ENCODE data around the gene LRATD1. TPM values are rescaled to one million over a fixed set of nuclear protein-coding genes. Genes with fewer than 3 reads are reported as not detected.

The LRATD1 gene
- total RNA-seq, 1 experiment from 2014 or later: 0.31 TPM

DNA sequence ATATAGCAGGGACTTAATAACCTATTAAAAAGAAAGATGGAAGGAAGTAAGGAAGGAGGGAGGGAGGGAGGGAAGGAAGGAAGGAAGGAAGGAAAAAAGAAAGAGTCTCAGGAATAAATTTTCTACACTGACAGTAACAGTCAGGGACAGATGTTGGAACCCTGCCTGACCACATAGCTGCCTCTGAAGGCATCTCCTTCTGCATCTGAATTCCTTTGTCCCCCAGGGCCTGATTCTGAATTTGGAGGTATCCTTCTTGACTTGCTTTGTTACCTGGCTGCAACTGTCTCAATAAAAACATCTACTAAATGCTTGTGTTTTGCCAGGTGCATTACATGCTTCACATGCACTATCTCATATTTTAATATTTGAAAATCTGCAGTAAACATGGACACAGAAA is 17.4 kb upstream of the LRATD1 start:
- Mint-ChIP-seq H3K9me3 (no peaks in the 10 kb centered on the region), H3K27ac (no peak overlapping the region), H3K4me1 (peaks cover 0 to 4% of the 10 kb centered on the region in 2 experiments; a peak in 2 of 4 replicates), H3K4me3 (no peak overlapping the region), H3K27me3 (ENCODE audit: low read depth) (no peaks in the 10 kb centered on the region), H3K36me3 (ENCODE audit: insufficient read depth in 1 of 3, low read depth in 3 of 3) (no peaks in the 10 kb centered on the region)
- no peaks in the 10 kb centered on the region for H3K4me1 ChIP-seq (ENCODE audit: insufficient read depth, low read length)
- H2BK15ac ChIP-seq (ENCODE audit: low read depth, low read length): no peak overlapping the region
- H4K5ac ChIP-seq (ENCODE audit: insufficient read length, low read depth, low read length): no peak overlapping the region
- H3K14ac ChIP-seq (ENCODE audit: insufficient read depth, low read length): no peak overlapping the region
- H3K79me1 ChIP-seq (ENCODE audit: insufficient read depth, low read depth, low read length, poor library complexity, severe bottlenecking): no peaks in the 10 kb centered on the region
- H3K27ac ChIP-seq (ENCODE audit: insufficient read length, low read depth, low read length): no peak overlapping the region
- no peak overlapping the region for H3K4me2 ChIP-seq (ENCODE audit: insufficient read depth, insufficient read length, low read length)
- H2BK120ac ChIP-seq (ENCODE audit: low read depth, low read length, poor library complexity, severe bottlenecking): no peak overlapping the region
- no peak overlapping the region for H4K8ac ChIP-seq (replicated peaks; ENCODE audit: insufficient read length, low read depth, low read length)
- H3K56ac ChIP-seq (ENCODE audit: insufficient read length, low read depth, low read length): no peak overlapping the region
- H2BK20ac ChIP-seq (ENCODE audit: low read depth, low read length, poor library complexity, severe bottlenecking): no peak overlapping the region
- no peak for DNase-seq
- H4K20me1 ChIP-seq (ENCODE audit: control insufficient read depth, insufficient read depth, insufficient read length): no peaks in the 10 kb centered on the region
- no peak overlapping the region for H3K23ac ChIP-seq (ENCODE audit: insufficient read length, low read depth, low read length)
- H3K9me3 ChIP-seq (ENCODE audit: control insufficient read depth, low read depth, low read length): no peaks in the 10 kb centered on the region
- H2BK5ac ChIP-seq (ENCODE audit: insufficient read length, low read length): no peak overlapping the region
- H3K79me2 ChIP-seq (ENCODE audit: insufficient read depth, low read length): no peaks in the 10 kb centered on the region
- no peak overlapping the region for H3K9ac ChIP-seq (ENCODE audit: extremely low read depth, insufficient read length, low read length)
- no peaks in the 10 kb centered on the region for H3K23me2 ChIP-seq (ENCODE audit: insufficient read length, low read depth, low read length, poor library complexity, severe bottlenecking)
- H2BK12ac ChIP-seq (ENCODE audit: insufficient read length, low read depth, low read length): no peak overlapping the region
- no peak overlapping the region for H3T11ph ChIP-seq (ENCODE audit: low read length)
- no peak overlapping the region for H2AK5ac ChIP-seq (ENCODE audit: insufficient read length, low read length)
- TF ChIP-seq, protein P1, sequence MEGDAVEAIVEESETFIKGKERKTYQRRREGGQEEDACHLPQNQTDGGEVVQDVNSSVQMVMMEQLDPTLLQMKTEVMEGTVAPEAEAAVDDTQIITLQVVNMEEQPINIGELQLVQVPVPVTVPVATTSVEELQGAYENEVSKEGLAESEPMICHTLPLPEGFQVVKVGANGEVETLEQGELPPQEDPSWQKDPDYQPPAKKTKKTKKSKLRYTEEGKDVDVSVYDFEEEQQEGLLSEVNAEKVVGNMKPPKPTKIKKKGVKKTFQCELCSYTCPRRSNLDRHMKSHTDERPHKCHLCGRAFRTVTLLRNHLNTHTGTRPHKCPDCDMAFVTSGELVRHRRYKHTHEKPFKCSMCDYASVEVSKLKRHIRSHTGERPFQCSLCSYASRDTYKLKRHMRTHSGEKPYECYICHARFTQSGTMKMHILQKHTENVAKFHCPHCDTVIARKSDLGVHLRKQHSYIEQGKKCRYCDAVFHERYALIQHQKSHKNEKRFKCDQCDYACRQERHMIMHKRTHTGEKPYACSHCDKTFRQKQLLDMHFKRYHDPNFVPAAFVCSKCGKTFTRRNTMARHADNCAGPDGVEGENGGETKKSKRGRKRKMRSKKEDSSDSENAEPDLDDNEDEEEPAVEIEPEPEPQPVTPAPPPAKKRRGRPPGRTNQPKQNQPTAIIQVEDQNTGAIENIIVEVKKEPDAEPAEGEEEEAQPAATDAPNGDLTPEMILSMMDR (conservative IDR thresholded peaks at IDR 0.05): no peak
- no peak overlapping the region for H4K91ac ChIP-seq (ENCODE audit: insufficient read length, low read depth, low read length)
- no peaks in the 10 kb centered on the region for H3K27me3 ChIP-seq (ENCODE audit: insufficient read depth, low read length)
- H3K18ac ChIP-seq (ENCODE audit: insufficient read length, low read depth, low read length): no peak overlapping the region
- H2AFZ ChIP-seq (ENCODE audit: low read length): no peak overlapping the region
- no peak overlapping the region for H3K4ac ChIP-seq (ENCODE audit: low read depth, low read length)

Data from H9 (cell line).